HepG2 (cell line): Measurements from ENCODE around the gene MCRIP2. TPM values are rescaled to one million over a fixed set of nuclear protein-coding genes. Genes with fewer than 3 reads are reported as not detected.

Source experiments
- AKAP8 ChIP-seq: sonication (generic); formaldehyde crosslinking; IDR thresholded peaks from 2 replicates; pipeline ENCODE4 v1.5.1; 2020; ENCODE audit warnings: mild to moderate bottlenecking, missing genetic modification reagents
- BRD4 ChIP-seq: sonication (generic); formaldehyde crosslinking; IDR thresholded peaks from 2 replicates; pipeline ENCODE4 v1.4.0; 2020; ENCODE audit warnings: missing genetic modification reagents
- EED ChIP-seq: sonication (generic); formaldehyde crosslinking; IDR thresholded peaks from 2 replicates; pipeline ENCODE4 v1.5.0; 2020; ENCODE audit warnings: mild to moderate bottlenecking, missing genetic modification reagents
- ERF ChIP-seq: IDR thresholded peaks from 2 replicates; pipeline ENCODE4 v1.6.1; 2018; ENCODE audit warnings: missing biosample characterization, missing genetic modification reagents
- HNF4G ChIP-seq, 2 experiments: sonication (generic) in 1 of 2; formaldehyde crosslinking in 1 of 2; IDR thresholded peaks; 2 replicates each; pipeline versions ENCODE4 v1.4.0 to v1.6.1; 2011 to 2020; ENCODE audit warnings: borderline replicate concordance in 2 of 2, low read depth in 2 of 2, mild to moderate bottlenecking in 2 of 2, low read length in 1 of 2, missing genetic modification reagents in 1 of 2, moderate library complexity in 1 of 2
- MATR3 ChIP-seq: sonication (generic); formaldehyde crosslinking; IDR thresholded peaks from 2 replicates; pipeline ENCODE4 v1.4.0; 2020; ENCODE audit warnings: missing genetic modification reagents
- MEF2D ChIP-seq: sonication (generic); formaldehyde crosslinking; IDR thresholded peaks from 2 replicates; pipeline ENCODE4 v1.5.1; 2020; ENCODE audit warnings: mild to moderate bottlenecking, missing genetic modification reagents
- MIXL1 ChIP-seq: IDR thresholded peaks from 2 replicates; pipeline ENCODE4 v1.6.1; 2016
- NFE2L1 ChIP-seq: sonication (generic); formaldehyde crosslinking; IDR thresholded peaks from 2 replicates; pipeline ENCODE4 v1.4.0; 2020; ENCODE audit warnings: missing genetic modification reagents, mild to moderate bottlenecking, borderline replicate concordance
- PAF1 ChIP-seq: IDR thresholded peaks from 2 replicates; pipeline ENCODE4 v1.6.1; 2016; ENCODE audit warnings: missing genetic modification reagents, missing compliant biosample characterization
- PLRG1 ChIP-seq: fragments of 450-650 bp; conservative IDR thresholded peaks from 2 replicates; pipeline ENCODE4 v1.6.1; 2016
- PRPF4 ChIP-seq: fragments of 200-400 bp; formaldehyde crosslinking; IDR thresholded peaks from 2 replicates; pipeline ENCODE4 v1.6.1; 2016; ENCODE audit warnings: low read length, low read depth; ENCODE audit not compliant: poor library complexity, severe bottlenecking
- RFXANK ChIP-seq: IDR thresholded peaks from 2 replicates; pipeline ENCODE4 v1.6.1; 2016
- TARDBP ChIP-seq: sonication (generic); formaldehyde crosslinking; IDR thresholded peaks from 2 replicates; pipeline ENCODE4 v1.8.0; 2022; ENCODE audit warnings: mild to moderate bottlenecking, missing genetic modification reagents
- TCF12 ChIP-seq, 2 experiments: fragments of 450-650 bp in 1 of 2; sonication (generic) in 1 of 2; formaldehyde crosslinking in 1 of 2; IDR thresholded peaks; 2 replicates each; pipeline versions ENCODE4 v1.6.1 to v1.8.0; 2017 to 2022; ENCODE audit warnings: antibody characterized with exemption in 1 of 2, mild to moderate bottlenecking in 1 of 2, missing genetic modification reagents in 1 of 2, moderate library complexity in 1 of 2
- TSC22D2 ChIP-seq: sonication (generic); formaldehyde crosslinking; IDR thresholded peaks from 2 replicates; pipeline ENCODE4 v1.5.1; 2020; ENCODE audit warnings: missing genetic modification reagents, mild to moderate bottlenecking, borderline replicate concordance
- YEATS4 ChIP-seq: sonication (generic); formaldehyde crosslinking; IDR thresholded peaks from 2 replicates; pipeline ENCODE4 v1.4.0; 2020; ENCODE audit warnings: missing genetic modification reagents, borderline replicate concordance
- ZNF10 ChIP-seq: sonication (generic); formaldehyde crosslinking; IDR thresholded peaks from 2 replicates; pipeline ENCODE4 v1.4.0; 2020; ENCODE audit warnings: mild to moderate bottlenecking, low read depth, missing genetic modification reagents, borderline replicate concordance
- ZNF264 ChIP-seq: sonication (generic); formaldehyde crosslinking; IDR thresholded peaks from 2 replicates; pipeline ENCODE4 v1.4.0; 2020; ENCODE audit warnings: missing genetic modification reagents
- ZNF33A ChIP-seq: sonication (generic); formaldehyde crosslinking; IDR thresholded peaks from 2 replicates; pipeline ENCODE4 v1.5.1; 2020; ENCODE audit warnings: missing genetic modification reagents, mild to moderate bottlenecking, moderate library complexity, borderline replicate concordance
- ZNF343 ChIP-seq: sonication (generic); formaldehyde crosslinking; IDR thresholded peaks from 2 replicates; pipeline ENCODE4 v1.4.0; 2020; ENCODE audit warnings: mild to moderate bottlenecking, missing genetic modification reagents
- ZNF496 ChIP-seq: sonication (generic); formaldehyde crosslinking; IDR thresholded peaks from 2 replicates; pipeline ENCODE4 v1.8.1; 2023; ENCODE audit warnings: mild to moderate bottlenecking, moderate library complexity, missing genetic modification reagents; ENCODE audit not compliant: insufficient replicate concordance
- ZNF501 ChIP-seq: sonication (generic); formaldehyde crosslinking; IDR thresholded peaks from 2 replicates; pipeline ENCODE4 v1.5.1; 2020; ENCODE audit warnings: mild to moderate bottlenecking, moderate library complexity, missing genetic modification reagents
- ZNF792 ChIP-seq: IDR thresholded peaks from 2 replicates; pipeline ENCODE4 v1.6.1; 2016
- polyA plus RNA-seq, 8 experiments: library from polyadenylated mRNA; depleted of rRNA in 3 of 8; stranded (reverse) in 7 of 8; unstranded in 1 of 8; fragments of >200 nt; fragmentation: Illumina TruSeq in 4 of 8; extraction: Trizol in 4 of 8; gene quantifications; 2 replicates each; pipeline versions ENCODE4 v1.2.1 to v1.2.3, GENCODE V29; 2011 to 2016; ENCODE audit warnings: low read depth in 4 of 8, missing spikeins in 1 of 8, mixed read lengths in 1 of 8; ENCODE audit not compliant: insufficient read depth in 1 of 8
- total RNA-seq, 5 experiments: library from RNA; depleted of rRNA; stranded (reverse); fragments of >200 nt; fragmentation: Illumina TruSeq; extraction: Trizol; gene quantifications; 2 replicates each; pipeline ENCODE4 v1.2.3, GENCODE V29; 2016; ENCODE audit warnings: low read depth in 1 of 5
- TF ChIP-seq, protein P1 (sequence below): conservative IDR thresholded peaks from 2 replicates; pipeline ENCODE4 v1.6.1; 2018; ENCODE audit warnings: missing genetic modification reagents
- TF ChIP-seq, protein P2 (sequence below): sonication (generic); formaldehyde crosslinking; IDR thresholded peaks from 2 replicates; pipeline ENCODE4 v1.4.0; 2020; ENCODE audit warnings: missing genetic modification reagents

MCRIP2 gene
- total and polyA plus RNA-seq, 2 of the 13 experiments (the other 11 are each of a cell fraction or from before 2014, with no cell fraction given) = 39.6 to 76.7 TPM

DNA sequence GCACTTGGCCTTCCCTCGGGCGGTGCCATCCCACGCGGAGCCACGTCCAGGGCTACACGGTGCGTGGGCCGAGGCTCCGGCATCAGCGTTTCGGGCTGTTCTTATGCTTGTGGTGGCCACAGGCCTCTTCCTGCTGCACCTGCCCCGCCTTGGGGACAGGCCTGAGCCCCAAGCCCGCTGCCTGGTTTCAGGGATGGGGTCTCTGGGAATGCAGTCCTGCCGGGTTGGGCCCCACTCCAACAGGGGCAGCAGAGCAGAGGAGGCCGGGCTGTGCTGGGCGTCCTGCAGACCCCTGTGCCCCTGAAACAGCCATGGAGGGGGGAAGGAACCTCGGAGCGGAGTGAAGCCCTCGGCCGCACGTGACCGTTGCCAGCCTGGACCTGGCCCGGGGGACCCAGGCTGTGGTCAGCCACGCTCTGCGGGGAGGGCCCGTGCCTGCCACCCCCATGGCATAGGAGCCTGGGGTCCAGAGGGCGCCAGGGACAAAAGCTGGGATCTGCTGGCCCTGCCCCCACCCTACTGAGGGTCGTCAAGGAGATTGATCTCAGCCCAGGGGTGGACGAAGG, 11.3 kb upstream of the MCRIP2 start (continued):
- no peak; the same call in 1 of the 2 replicates for TF ChIP-seq TARDBP (CRISPR knock-in tag)
- TF ChIP-seq BRD4 = peak; percentile 72; the same call in 1 of the 2 replicates
- TF ChIP-seq ERF (CRISPR knock-in tag) = peak; percentile 22
- TF ChIP-seq TSC22D2 = no peak
- TF ChIP-seq ZNF501 = no peak
- TF ChIP-seq ZNF33A (CRISPR knock-in tag) = no peak
- TF ChIP-seq ZNF264 = 0 out of 2 replicates have a peak, but pooled peaks have one; percentile 29
- TF ChIP-seq MIXL1 (CRISPR knock-in tag) = no peak
- TF ChIP-seq, protein P1, sequence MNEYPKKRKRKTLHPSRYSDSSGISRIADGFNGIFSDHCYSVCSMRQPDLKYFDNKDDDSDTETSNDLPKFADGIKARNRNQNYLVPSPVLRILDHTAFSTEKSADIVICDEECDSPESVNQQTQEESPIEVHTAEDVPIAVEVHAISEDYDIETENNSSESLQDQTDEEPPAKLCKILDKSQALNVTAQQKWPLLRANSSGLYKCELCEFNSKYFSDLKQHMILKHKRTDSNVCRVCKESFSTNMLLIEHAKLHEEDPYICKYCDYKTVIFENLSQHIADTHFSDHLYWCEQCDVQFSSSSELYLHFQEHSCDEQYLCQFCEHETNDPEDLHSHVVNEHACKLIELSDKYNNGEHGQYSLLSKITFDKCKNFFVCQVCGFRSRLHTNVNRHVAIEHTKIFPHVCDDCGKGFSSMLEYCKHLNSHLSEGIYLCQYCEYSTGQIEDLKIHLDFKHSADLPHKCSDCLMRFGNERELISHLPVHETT = no peak
- TF ChIP-seq NFE2L1 = no peak
- 0 out of 2 replicates have a peak, but pooled peaks have one; percentile 29 for TF ChIP-seq MEF2D (CRISPR knock-in tag)
- TF ChIP-seq ZNF343 (CRISPR knock-in tag) = peak; percentile 85; the same call in 1 of the 2 replicates
- no peak for TF ChIP-seq PLRG1
- no peak for TF ChIP-seq MATR3 (CRISPR knock-in tag)
- no peak for TF ChIP-seq ZNF496
- 0 out of 2 replicates have a peak, but pooled peaks have one; percentile 10 for TF ChIP-seq ZNF792
- TF ChIP-seq EED (CRISPR knock-in tag) = no peak
- TF ChIP-seq ZNF10 (CRISPR knock-in tag) = no peak
- TF ChIP-seq PAF1 (CRISPR knock-in tag) = no peak
- TF ChIP-seq HNF4G (IDR thresholded peaks at IDR 0.05; ENCODE audit: borderline replicate concordance, low read depth, low read length) = peak; percentile 73; the same call in 1 of the 2 replicates
- no peak for TF ChIP-seq HNF4G (CRISPR knock-in tag; IDR thresholded peaks at IDR 0.05; ENCODE audit: borderline replicate concordance, low read depth)
- peak; percentile 49; the same call in 1 of the 2 replicates for TF ChIP-seq AKAP8 (CRISPR knock-in tag)
- TF ChIP-seq YEATS4 = peak; percentile 76; the same call in 1 of the 2 replicates
- TF ChIP-seq TCF12 (IDR thresholded peaks at IDR 0.05) = no peak
- TF ChIP-seq TCF12 (CRISPR knock-in tag; IDR thresholded peaks at IDR 0.05) = no peak
- TF ChIP-seq RFXANK (CRISPR knock-in tag) = no peak
- TF ChIP-seq, protein P2, sequence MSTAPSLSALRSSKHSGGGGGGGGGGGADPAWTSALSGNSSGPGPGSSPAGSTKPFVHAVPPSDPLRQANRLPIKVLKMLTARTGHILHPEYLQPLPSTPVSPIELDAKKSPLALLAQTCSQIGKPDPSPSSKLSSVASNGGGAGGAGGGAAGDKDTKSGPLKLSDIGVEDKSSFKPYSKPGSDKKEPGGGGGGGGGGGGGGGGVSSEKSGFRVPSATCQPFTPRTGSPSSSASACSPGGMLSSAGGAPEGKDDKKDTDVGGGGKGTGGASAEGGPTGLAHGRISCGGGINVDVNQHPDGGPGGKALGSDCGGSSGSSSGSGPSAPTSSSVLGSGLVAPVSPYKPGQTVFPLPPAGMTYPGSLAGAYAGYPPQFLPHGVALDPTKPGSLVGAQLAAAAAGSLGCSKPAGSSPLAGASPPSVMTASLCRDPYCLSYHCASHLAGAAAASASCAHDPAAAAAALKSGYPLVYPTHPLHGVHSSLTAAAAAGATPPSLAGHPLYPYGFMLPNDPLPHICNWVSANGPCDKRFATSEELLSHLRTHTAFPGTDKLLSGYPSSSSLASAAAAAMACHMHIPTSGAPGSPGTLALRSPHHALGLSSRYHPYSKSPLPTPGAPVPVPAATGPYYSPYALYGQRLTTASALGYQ (CRISPR knock-in tag) = peak; percentile 73; the same call in 1 of the 2 replicates
- TF ChIP-seq PRPF4 = no peak
